C4-2B (cell line): ENCODE data around the gene FZR1.
A peak's percentile ranks its signal among the peaks of the same experiment; 100 is the strongest.

Experiments
- H3K27ac ChIP-seq: fragments of 450-650 bp; 2 replicates; pipeline ENCODE4 v1.5.1; 2017
- ZFX ChIP-seq: fragments of 450-650 bp; IDR thresholded peaks from 2 replicates; pipeline ENCODE4 v1.6.1; 2017
- TF ChIP-seq, protein P1 (sequence below): fragments of 450-650 bp; conservative IDR thresholded peaks from 2 replicates; pipeline ENCODE4 v1.5.1; 2017; ENCODE audit warnings: mild to moderate bottlenecking

Gene FZR1

DNA sequence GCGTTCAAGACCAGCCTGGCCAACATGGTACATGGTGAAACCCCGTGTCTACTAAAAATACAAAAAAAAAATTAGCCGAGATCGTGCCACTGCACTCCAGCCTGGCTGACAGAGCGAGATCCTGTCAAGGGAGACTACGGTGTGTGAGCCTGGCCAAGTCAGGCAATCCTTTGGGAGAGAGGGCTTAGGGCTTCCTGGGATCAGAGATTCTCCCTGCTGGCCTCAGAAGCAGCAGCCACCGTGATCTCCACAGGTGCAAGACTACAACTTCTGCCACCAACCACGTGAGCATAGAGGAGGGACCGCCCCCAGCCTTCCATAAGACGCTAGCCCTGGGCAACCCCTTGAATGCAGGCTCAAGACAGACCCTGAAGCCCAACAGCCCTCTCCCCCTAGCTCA lies 43.7 kb downstream of the FZR1 start:
- no peak for TF ChIP-seq ZFX
- H3K27ac ChIP-seq = no peak overlapping the region

DNA sequence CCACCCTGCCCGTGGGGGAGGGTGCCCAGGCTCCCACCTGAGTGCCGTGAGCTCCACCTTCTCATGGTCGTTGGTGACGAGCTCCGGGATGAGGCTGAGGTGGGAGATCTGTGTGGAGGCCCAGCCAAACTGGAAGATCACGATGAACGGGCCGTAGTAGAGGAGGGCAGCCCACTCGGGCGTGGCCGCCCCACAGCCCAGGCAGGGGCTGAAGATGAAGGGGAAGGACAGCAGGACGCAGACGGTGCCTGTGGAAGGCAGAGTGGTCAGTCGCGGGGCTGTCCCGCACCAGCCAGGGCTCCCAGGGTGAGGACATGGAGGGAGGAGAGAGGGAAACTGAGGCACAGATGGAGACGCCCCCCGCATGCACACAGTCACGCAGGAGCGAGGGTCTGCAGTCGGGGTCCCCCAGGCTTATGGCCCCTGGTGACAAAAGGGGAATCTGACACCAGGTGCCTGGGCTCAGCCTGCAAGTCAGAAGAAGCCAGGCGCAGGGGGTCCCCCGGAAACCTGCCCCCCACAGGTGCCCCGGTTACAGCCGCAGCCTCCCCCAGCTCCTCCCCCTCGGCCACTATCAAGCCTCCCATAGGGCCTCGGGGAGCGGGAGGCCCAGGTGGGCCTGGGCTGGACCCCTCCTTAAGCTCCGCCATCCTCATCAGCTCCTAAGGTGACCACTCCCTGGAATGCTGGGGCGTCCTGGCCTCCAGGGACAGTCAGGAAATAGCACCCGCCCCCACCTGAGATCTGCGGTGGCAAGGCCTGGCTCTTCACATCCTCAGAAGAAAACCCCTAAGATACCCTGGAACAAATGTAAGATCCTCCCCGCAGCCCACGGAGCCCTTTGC lies 45.1 kb downstream of the FZR1 start:
- H3K27ac ChIP-seq = no peak overlapping the region
- no peak for TF ChIP-seq ZFX
- TF ChIP-seq, protein P1, sequence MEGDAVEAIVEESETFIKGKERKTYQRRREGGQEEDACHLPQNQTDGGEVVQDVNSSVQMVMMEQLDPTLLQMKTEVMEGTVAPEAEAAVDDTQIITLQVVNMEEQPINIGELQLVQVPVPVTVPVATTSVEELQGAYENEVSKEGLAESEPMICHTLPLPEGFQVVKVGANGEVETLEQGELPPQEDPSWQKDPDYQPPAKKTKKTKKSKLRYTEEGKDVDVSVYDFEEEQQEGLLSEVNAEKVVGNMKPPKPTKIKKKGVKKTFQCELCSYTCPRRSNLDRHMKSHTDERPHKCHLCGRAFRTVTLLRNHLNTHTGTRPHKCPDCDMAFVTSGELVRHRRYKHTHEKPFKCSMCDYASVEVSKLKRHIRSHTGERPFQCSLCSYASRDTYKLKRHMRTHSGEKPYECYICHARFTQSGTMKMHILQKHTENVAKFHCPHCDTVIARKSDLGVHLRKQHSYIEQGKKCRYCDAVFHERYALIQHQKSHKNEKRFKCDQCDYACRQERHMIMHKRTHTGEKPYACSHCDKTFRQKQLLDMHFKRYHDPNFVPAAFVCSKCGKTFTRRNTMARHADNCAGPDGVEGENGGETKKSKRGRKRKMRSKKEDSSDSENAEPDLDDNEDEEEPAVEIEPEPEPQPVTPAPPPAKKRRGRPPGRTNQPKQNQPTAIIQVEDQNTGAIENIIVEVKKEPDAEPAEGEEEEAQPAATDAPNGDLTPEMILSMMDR = no peak

DNA sequence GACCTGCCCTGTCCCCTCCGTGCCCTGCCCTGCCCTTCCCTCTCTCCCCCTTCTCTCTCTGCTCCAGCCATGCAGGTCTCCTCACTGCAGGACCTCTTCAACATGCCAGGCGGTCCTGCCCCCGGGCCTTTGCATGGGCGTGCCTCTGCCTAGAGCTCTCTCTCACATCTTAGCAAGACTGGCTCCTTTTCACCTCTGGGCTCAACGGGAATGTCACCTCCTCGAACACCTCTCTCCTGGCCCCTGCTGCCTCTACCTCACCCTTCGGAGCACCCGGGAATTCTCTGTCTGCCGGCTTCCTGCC lies 45.6 kb downstream of the FZR1 start:
- H3K27ac ChIP-seq = no peak overlapping the region
- TF ChIP-seq, protein P1 = no peak
- TF ChIP-seq ZFX = no peak

DNA sequence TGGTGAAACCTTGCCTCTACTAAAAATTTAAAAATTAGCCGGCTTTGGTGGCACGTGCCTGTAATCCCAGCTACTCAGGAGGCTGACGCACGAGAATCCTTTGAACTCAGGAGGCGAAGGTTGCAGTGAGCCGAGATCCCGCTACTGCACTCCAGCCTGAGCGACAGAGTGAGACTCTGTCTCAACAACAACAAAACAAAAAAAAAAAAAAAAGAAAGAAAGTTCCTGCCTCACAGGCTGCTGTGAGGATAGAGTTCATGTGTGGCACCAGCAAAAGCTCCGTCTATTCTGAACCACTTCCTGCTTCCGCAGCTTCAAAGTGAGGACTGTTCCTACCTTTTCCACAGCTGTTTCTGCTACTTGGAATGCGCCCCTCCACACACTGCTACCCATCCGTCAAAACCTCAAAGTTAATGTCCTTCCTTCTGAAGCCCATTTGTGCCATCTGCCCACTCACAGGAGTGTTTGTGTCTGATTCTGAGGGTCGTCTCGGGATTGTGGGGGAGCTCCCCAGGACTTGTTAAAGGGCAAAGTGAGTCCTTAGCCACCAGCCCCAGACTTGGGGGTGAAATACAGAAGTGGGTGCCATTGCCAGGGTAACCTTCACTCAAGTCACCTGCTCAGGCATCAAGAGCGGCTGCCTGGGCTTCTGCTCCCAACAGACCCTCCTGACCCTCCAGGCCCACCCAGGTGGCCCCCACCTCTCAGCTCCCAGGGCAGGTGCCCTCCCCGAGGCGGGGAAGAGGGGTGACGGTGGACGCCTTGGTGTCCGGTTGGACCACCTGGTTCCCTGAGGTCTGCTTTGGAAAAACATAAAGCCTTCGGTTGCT lies 48.4 kb downstream of the FZR1 start:
- H3K27ac ChIP-seq = no peak overlapping the region
- TF ChIP-seq, protein P1 = no peak
- TF ChIP-seq ZFX = no peak

DNA sequence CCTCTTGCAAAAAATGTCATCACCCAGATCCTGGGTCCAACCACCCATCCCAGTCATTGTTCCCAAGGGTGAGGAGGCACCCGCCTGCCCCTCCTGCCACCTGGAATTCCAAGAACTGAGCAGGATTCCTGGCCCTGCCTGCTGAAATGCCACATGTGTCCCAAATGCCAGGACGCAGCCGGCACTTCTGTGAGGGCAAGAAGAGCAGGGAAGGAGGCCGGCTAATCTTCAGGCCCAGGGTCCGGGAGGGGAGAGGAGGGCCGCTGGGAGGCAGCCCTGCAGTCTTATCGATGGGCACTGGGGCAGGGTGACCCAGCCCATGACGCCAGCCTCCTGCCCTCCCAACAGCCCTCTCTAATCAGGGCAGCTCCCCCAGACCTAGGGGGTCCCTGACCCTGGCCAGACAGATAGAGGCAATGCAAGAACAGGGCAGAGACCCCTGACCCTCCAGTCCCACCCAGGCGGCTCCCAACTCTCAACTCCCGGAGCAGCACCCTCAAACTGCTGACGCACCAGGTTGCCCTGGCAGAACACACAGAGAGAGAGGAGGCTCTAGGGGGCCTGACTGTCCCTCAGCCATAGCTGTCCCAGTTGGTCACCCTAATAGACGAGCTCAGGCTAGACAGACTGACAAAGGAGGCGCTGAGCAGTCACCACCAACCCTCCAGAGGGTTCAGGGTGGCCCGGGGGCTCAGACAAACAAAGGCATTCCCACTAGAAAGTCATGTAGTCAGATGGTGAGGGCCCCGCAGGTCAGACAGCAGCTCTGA lies 49.7 kb downstream of the FZR1 start:
- H3K27ac ChIP-seq = peak overlapping the region; percentile 92; the same call in 1 of the 2 replicates
- TF ChIP-seq, protein P1 = no peak
- no peak for TF ChIP-seq ZFX

DNA sequence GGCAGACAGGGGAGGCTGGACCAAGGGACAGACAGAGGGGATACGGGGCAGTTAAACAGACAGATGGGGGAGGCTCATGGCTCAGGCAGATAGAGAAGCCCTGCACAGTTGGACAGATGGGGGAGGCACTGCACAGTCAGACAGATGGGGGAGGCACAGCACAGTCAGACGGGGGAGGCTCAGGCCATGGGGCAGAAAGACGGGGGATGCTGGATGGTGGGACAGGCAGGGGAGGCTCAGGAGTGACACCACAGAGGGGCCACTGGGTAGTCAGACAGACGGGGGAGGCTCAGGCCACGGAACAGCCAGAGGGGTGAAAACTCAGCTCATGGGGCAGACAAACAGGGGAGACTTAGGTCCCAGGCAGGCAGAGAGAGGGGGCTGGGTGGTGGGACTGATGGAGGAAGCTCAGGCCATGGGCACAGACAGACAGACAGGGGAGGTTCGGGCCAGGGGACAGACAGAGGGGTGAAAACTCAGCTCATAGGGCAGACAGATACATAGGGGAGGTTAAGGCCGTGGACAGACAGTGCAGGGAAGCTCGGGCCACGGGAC lies 50.4 kb downstream of the FZR1 start:
- TF ChIP-seq, protein P1 = no peak
- no peak for TF ChIP-seq ZFX
- H3K27ac ChIP-seq = peak overlapping the region; percentile 92

DNA sequence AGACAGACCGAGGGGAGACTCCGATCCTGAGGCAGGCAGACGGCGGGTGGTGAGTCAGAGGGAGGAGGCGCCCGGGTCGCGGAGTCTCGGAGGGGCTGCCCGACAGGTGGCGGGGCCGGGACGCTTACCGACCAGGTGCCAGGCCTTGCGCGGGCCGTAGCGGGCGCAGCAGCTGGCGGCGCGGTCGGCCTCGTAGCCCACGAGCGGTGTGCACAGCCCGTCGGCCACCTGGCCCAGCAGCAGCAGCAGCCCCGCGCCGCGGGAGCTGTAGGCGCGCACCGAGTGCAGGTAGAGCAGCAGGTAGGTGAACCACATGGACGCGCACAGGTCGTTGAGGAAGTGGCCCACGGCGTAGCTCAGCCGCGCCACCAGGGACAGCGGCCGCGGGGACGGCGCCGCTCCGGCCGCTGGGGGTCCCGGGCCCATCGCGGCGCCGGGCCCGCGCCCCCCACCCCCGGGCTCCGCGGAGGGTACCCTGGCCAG lies 50.9 kb downstream of the FZR1 start:
- H3K27ac ChIP-seq = peak overlapping the region; percentile 92
- peak; percentile 63; the same call in 1 of the 2 replicates for TF ChIP-seq ZFX
- TF ChIP-seq, protein P1 = no peak
